Astrocyte of the spinal cord (primary cell): ENCODE measurements around the gene PPP1R13B.

ENCODE experiments used
- DNase-seq: peaks from one replicate; pipeline ENCODE4 v3.0.0; 2011; ENCODE audit warnings: low read depth, low spot score
- H3K4me3 ChIP-seq: 2 replicates; pipeline ENCODE4 v1.5.1; 2011; ENCODE audit warnings: low read depth, mild to moderate bottlenecking, low read length, moderate library complexity
- CTCF ChIP-seq: IDR thresholded peaks from 2 replicates; pipeline ENCODE4 v1.5.1; 2012; ENCODE audit warnings: low read depth, mild to moderate bottlenecking, low read length, inconsistent platforms
- in situ Hi-C: cut with HindIII; loops from 2 replicates; pipeline ENCODE4 v1.10.0; 2017; ENCODE audit warnings: low sequenced_read_pairs

Gene PPP1R13B, protein sequence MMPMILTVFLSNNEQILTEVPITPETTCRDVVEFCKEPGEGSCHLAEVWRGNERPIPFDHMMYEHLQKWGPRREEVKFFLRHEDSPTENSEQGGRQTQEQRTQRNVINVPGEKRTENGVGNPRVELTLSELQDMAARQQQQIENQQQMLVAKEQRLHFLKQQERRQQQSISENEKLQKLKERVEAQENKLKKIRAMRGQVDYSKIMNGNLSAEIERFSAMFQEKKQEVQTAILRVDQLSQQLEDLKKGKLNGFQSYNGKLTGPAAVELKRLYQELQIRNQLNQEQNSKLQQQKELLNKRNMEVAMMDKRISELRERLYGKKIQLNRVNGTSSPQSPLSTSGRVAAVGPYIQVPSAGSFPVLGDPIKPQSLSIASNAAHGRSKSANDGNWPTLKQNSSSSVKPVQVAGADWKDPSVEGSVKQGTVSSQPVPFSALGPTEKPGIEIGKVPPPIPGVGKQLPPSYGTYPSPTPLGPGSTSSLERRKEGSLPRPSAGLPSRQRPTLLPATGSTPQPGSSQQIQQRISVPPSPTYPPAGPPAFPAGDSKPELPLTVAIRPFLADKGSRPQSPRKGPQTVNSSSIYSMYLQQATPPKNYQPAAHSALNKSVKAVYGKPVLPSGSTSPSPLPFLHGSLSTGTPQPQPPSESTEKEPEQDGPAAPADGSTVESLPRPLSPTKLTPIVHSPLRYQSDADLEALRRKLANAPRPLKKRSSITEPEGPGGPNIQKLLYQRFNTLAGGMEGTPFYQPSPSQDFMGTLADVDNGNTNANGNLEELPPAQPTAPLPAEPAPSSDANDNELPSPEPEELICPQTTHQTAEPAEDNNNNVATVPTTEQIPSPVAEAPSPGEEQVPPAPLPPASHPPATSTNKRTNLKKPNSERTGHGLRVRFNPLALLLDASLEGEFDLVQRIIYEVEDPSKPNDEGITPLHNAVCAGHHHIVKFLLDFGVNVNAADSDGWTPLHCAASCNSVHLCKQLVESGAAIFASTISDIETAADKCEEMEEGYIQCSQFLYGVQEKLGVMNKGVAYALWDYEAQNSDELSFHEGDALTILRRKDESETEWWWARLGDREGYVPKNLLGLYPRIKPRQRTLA

GRCh38 chr14:103847451-103848174 lies at the start of gene PPP1R13B:
PPP1R13B (minus strand) TSS chr14:103847575; CDS start chr14:103847307, 268 bp downstream.
- peak; percentile 82 for DNase-seq
- TF ChIP-seq CTCF: no peak
- peak within 1 kb of the TSS; percentile 56 for H3K4me3 ChIP-seq
- in situ Hi-C loops: no loop called here

- in situ Hi-C loops: no loop called here
- no peak for DNase-seq
- no peak for TF ChIP-seq CTCF
- no peak overlapping the region for H3K4me3 ChIP-seq
These were observed 49.2 kb upstream of the PPP1R13B start for GRCh38 chr14:103896578-103896977.

GRCh38 chr14:103894723-103895059 lies 47.3 kb upstream of the PPP1R13B start:
- no peak overlapping the region for H3K4me3 ChIP-seq
- in situ Hi-C loops: no loop called here
- no peak for TF ChIP-seq CTCF
- no peak for DNase-seq

GRCh38 chr14:103894034-103894722 lies 46.8 kb upstream of the PPP1R13B start:
- TF ChIP-seq CTCF: no peak
- H3K4me3 ChIP-seq: no peak overlapping the region
- DNase-seq: no peak
- in situ Hi-C loops: no loop called here

DNA sequence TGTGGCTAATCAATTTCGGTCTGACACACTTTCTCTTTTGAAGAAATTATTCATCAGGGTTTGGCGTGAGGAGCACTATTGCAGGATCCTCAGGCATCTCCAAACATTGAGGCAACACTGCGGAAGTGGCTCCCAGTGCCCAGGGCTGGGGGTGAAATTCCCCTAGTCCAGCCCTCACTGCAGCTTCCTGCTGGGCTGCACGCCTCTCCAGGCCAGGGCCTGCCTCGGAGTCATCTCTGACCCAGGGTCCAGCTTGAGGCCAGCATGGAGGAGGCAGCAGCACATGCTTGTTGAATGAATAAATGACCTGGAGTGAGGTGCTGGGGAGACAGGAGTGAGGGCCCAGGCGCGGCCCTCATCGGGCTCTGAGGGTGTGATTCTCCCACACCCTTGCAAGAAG lies 44.9 kb upstream of the PPP1R13B start:
- no peak for TF ChIP-seq CTCF
- H3K4me3 ChIP-seq: no peak overlapping the region
- in situ Hi-C loops: no loop called here
- DNase-seq: no peak
